K562 (cell line): ENCODE data around the gene ZSCAN2. TPM values are rescaled to one million over a fixed set of nuclear protein-coding genes. Genes with fewer than 3 reads are reported as not detected.

Source experiments
- ATAC-seq: fragments of 200-7000 bp; cut with Tn5 transposase; 3 replicates; pipeline ENCODE4 v1.9.1; 2020; ENCODE audit warnings: moderate library complexity
- Bru-seq: library from RNA; stranded (reverse); fragments of 400-500 nt; gene quantifications from one replicate; lab custom pipeline; 2021; lab: Mats Ljungman, UMichigan
- BruChase-seq, 2 experiments: library from RNA; stranded (reverse); fragments of 400-500 nt; gene quantifications; one replicate each; lab custom pipeline; 2021; lab: Mats Ljungman, UMichigan
- BruUV-seq: library from RNA; stranded (reverse); fragments of 400-500 nt; replicated peaks from 2 replicates; lab custom pipeline; 2021; lab: Mats Ljungman, UMichigan
- CTCF ChIA-PET: fragments of 300-600 bp; formaldehyde crosslinking; extraction: SDS; loops from one replicate; lab custom pipeline; 2021; ENCODE audit warnings: low intra/inter-chr PET ratio; lab: Yijun Ruan, JAX
- POLR2A ChIA-PET: fragments of 300-600, 350-650 bp; sonication (Branson Sonifier 250); formaldehyde crosslinking; extraction: SDS; loops from one replicate; lab custom pipeline; 2021; ENCODE audit warnings: antibody characterized with exemption, inconsistent platforms; lab: Yijun Ruan, JAX
- DNase-seq, 4 experiments: peaks; one replicate each; pipeline versions ENCODE4 v3.0.0 to v3.0.0-alpha.2; 2011 to 2018; ENCODE audit warnings: low spot score in 3 of 4, mixed read lengths in 3 of 4; ENCODE audit errors: extremely low read depth in 1 of 4
- FAIRE-seq: peaks from 2 replicates; lab custom pipeline; 2011; peaks lifted over from hg19 to GRCh38; lab: Jason Lieb, UNC
- H2AFZ ChIP-seq: 2 replicates; pipeline ENCODE4 v1.6.0; 2011; ENCODE audit warnings: low read depth, low read length, control low read depth, inconsistent platforms
- H3K27ac ChIP-seq: fragments of 200-600 bp; 3 replicates; pipeline ENCODE4 v1.8.0; 2011; ENCODE audit warnings: low read depth, mild to moderate bottlenecking, control low read depth, inconsistent platforms, low read length, moderate library complexity, mixed read lengths; ENCODE audit errors: extremely low read depth
- H3K27me3 ChIP-seq, 2 experiments: fragments of 300-600 bp in 1 of 2; 2 replicates in 1 of 2; 3 replicates in 1 of 2; pipeline versions ENCODE4 v1.6.0 to v1.8.0; 2011; ENCODE audit warnings: inconsistent platforms in 2 of 2, low read length in 2 of 2, mild to moderate bottlenecking in 1 of 2, mixed read lengths in 1 of 2, moderate library complexity in 1 of 2; ENCODE audit not compliant: control insufficient read depth in 2 of 2, insufficient read depth in 2 of 2
- H3K36me3 ChIP-seq: fragments of 300-600 bp; 3 replicates; pipeline ENCODE4 v1.8.0; 2011; ENCODE audit warnings: mild to moderate bottlenecking, low read length, inconsistent platforms; ENCODE audit not compliant: control insufficient read depth, insufficient read depth
- H3K4me1 ChIP-seq, 2 experiments: fragments of 200-600 bp in 1 of 2; replicated peaks in 1 of 2; 2 replicates in 1 of 2; 3 replicates in 1 of 2; pipeline versions ENCODE4 v1.5.1 to v1.8.0; 2011; ENCODE audit warnings: inconsistent platforms in 2 of 2, low read length in 2 of 2, mild to moderate bottlenecking in 1 of 2, mixed read lengths in 1 of 2, moderate library complexity in 1 of 2; ENCODE audit not compliant: control insufficient read depth in 2 of 2, insufficient read depth in 2 of 2
- H3K4me2 ChIP-seq: 2 replicates; pipeline ENCODE4 v1.6.1; 2011; ENCODE audit warnings: low read length, control low read depth, inconsistent platforms, mixed read lengths; ENCODE audit not compliant: insufficient read depth
- H3K4me3 ChIP-seq: fragments of 200-600 bp; sonication (generic), shearing (Covaris generic); 2 replicates; pipeline ENCODE4 v1.5.1; 2016; ENCODE audit warnings: control low read depth, inconsistent platforms
- H3K79me2 ChIP-seq: fragments of 200-600 bp; 3 replicates; pipeline ENCODE4 v1.8.0; 2011; ENCODE audit warnings: low read length, inconsistent platforms; ENCODE audit not compliant: control insufficient read depth, insufficient read depth
- H3K9ac ChIP-seq, 2 experiments: 2 replicates each; pipeline versions ENCODE4 v1.6.0 to v1.6.1; 2011; ENCODE audit warnings: low read depth in 2 of 2, low read length in 2 of 2, control low read depth in 1 of 2, inconsistent platforms in 1 of 2, mild to moderate bottlenecking in 1 of 2, mixed read lengths in 1 of 2; ENCODE audit not compliant: insufficient read depth in 1 of 2
- H3K9me1 ChIP-seq: one replicate; pipeline ENCODE4 v1.6.0; 2011; ENCODE audit warnings: inconsistent platforms, mild to moderate bottlenecking, low read length, moderate library complexity; ENCODE audit not compliant: control insufficient read depth, insufficient read depth
- H3K9me3 ChIP-seq: replicated peaks from 2 replicates; pipeline ENCODE4 v1.5.1; 2011; ENCODE audit warnings: low read depth, low read length, inconsistent platforms; ENCODE audit not compliant: control insufficient read depth, insufficient read depth
- H4K20me1 ChIP-seq: replicated peaks from 2 replicates; pipeline ENCODE4 v1.6.1; 2011; ENCODE audit warnings: low read length, inconsistent platforms, mixed read lengths; ENCODE audit not compliant: control insufficient read depth, insufficient read depth
- KDM1A ChIP-seq, 2 experiments: fragments of 450-650 bp; IDR thresholded peaks; 2 replicates each; pipeline ENCODE4 v1.6.1; 2016; ENCODE audit warnings: mild to moderate bottlenecking in 2 of 2
- LARP7 ChIP-seq: fragments of 450-650 bp; IDR thresholded peaks from 2 replicates; pipeline ENCODE4 v1.6.1; 2016
- PHTF2 ChIP-seq: fragments of 250-450 bp; sonication (Bioruptor Pico); IDR thresholded peaks from 2 replicates; pipeline ENCODE4 v1.5.0; 2021; ENCODE audit warnings: mild to moderate bottlenecking
- SRSF7 ChIP-seq: fragments of 200-400 bp; formaldehyde crosslinking; optimal IDR thresholded peaks from 2 replicates; pipeline ENCODE3; 2017; ENCODE audit warnings: mild to moderate bottlenecking, low read depth, low read length
- ZNF561 ChIP-seq: fragments of 450-650 bp; formaldehyde crosslinking; conservative IDR thresholded peaks from 2 replicates; pipeline ENCODE4 v1.4.0; 2020; ENCODE audit warnings: mild to moderate bottlenecking, moderate library complexity
- ZNF589 ChIP-seq: fragments of 200-800 bp; sonication (Bioruptor generic); IDR thresholded peaks from 2 replicates; pipeline ENCODE4 v1.6.1; 2016; ENCODE audit warnings: low read depth, missing genetic modification characterization, missing compliant biosample characterization
- ZSCAN32 ChIP-seq: fragments of 450-650 bp; formaldehyde crosslinking; IDR thresholded peaks from 2 replicates; pipeline ENCODE4 v1.4.0; 2020; ENCODE audit warnings: mild to moderate bottlenecking, moderate library complexity
- WGBS: fragments of 100-300 bp; shearing (Covaris generic); methylation state at CpG from one replicate; pipeline ENCODE4 v1.1.6; 2016; ENCODE audit warnings: low coverage, mixed read lengths; ENCODE audit not compliant: insufficient coverage; ENCODE audit errors: missing lambda C conversion rate; 5-methylcytosine and 5-hydroxymethylcytosine counted together
- in situ Hi-C: fragments of 300-500 bp; cut with MboI; formaldehyde crosslinking; loops from 4 replicates; pipeline ENCODE4 v1.15.0; 2018; ENCODE audit warnings: inconsistent platforms, mixed read lengths
- intact Hi-C: fragments of 100-400 bp; cut with micrococcal nuclease; formaldehyde crosslinking; loops from 2 replicates; pipeline ENCODE4 v1.14.2; 2022
- long read RNA-seq, 3 experiments: library from polyadenylated mRNA in 2 of 3; library from RNA in 1 of 3; unstranded in 2 of 3; stranded (forward) in 1 of 3; transcript quantifications; one replicate each; pipeline ENCODE4 v2.0.0, GENCODE V29; 2019 to 2022
- polyA minus RNA-seq, 3 experiments: library from RNA; depleted of rRNA, polyadenylated mRNA; stranded (reverse); fragments of >200 nt; gene quantifications; 2 replicates each; pipeline ENCODE4 v1.2.3, GENCODE V29; 2011
- polyA plus RNA-seq, 8 experiments: library from polyadenylated mRNA; depleted of rRNA in 4 of 8; stranded (reverse) in 5 of 8; unstranded in 3 of 8; fragments of >200 nt; fragmentation: Nextera tagmentation in 2 of 8; fragmentation: Illumina TruSeq in 1 of 8; extraction: Ambion mirVana in 2 of 8; extraction: Trizol in 1 of 8; gene quantifications; 2 replicates each; pipeline versions ENCODE4 v1.2.1 to v1.2.3, GENCODE V29; 2011 to 2014; ENCODE audit warnings: inconsistent platforms in 1 of 8, missing spikeins in 1 of 8
- total RNA-seq, 7 experiments: library from RNA; depleted of rRNA in 6 of 7; stranded (reverse); fragments of >200 nt in 6 of 7; fragmentation: Illumina TruSeq in 2 of 7; extraction: Trizol in 2 of 7; gene quantifications; 2 replicates each; pipeline versions ENCODE4 v1.2.1 to v1.2.3, GENCODE V29; 2011 to 2021; ENCODE audit warnings: low replicate concordance in 1 of 7
- TF ChIP-seq, protein P1 (sequence below): fragments of 450-650 bp; IDR thresholded peaks from 2 replicates; pipeline ENCODE4 v1.6.1; 2017; ENCODE audit warnings: antibody characterized with exemption, mild to moderate bottlenecking
- TF ChIP-seq, protein P2 (sequence below): sonication (generic); formaldehyde crosslinking; IDR thresholded peaks from 2 replicates; pipeline ENCODE4 v1.8.0; 2022; ENCODE audit warnings: mild to moderate bottlenecking, low read depth, missing genetic modification reagents

ZSCAN2 gene
- total RNA-seq (2011; cell fraction: chromatin; rRNA removed; ENCODE audit: low replicate concordance) = 17.1 and 23.1 TPM in 2 replicates
- total RNA-seq (2011; cell fraction: nucleolus; rRNA removed) = 12.0 and 13.5 TPM in 2 replicates
- total RNA-seq (2011; cell fraction: nucleoplasm; rRNA removed) = 15.4 and 18.0 TPM in 2 replicates
- total RNA-seq (2014; rRNA removed) (8.7 and 9.2 TPM in 2 replicates), total RNA-seq (2014; rRNA removed; fragmentation: Illumina TruSeq; extraction: Trizol) (5.0 and 6.1 TPM in 2 replicates), total RNA-seq (2015; rRNA removed; fragmentation: Illumina TruSeq; extraction: Trizol) (6.6 and 8.3 TPM in 2 replicates), total RNA-seq (2021) (6.8 and 7.4 TPM in 2 replicates), polyA plus RNA-seq (2011; rRNA removed) (8.9 TPM in 2 replicates), polyA plus RNA-seq (2014; fragmentation: Illumina TruSeq; extraction: Trizol) (6.4 and 6.9 TPM in 2 replicates), polyA plus RNA-seq (2014; fragmentation: Nextera tagmentation; extraction: Ambion mirVana) (1 to 10 TPM; 1.7 to 2.3 TPM), polyA plus RNA-seq (2014; rRNA removed) (11.3 and 14.2 TPM in 2 replicates), polyA minus RNA-seq (2011; rRNA and poly(A)+ RNA removed) (10.5 and 13.8 TPM in 2 replicates), Bru-seq, nascent RNA (percentile 62 among the genes with signal in this experiment), BruChase-seq, experiment 1, labeled RNA remaining after a 2-hour chase (percentile 58 among the genes with signal in this experiment), BruChase-seq, experiment 2, labeled RNA remaining after a 6-hour chase (percentile 57 among the genes with signal in this experiment)
- 6.4 and 8.8 TPM in 2 replicates for polyA plus RNA-seq (2011; cell fraction: cytosol; rRNA removed)
- polyA plus RNA-seq (2011; cell fraction: nucleus; rRNA removed) = 8.4 and 9.1 TPM in 2 replicates
- 6.4 and 6.8 TPM in 2 replicates for polyA plus RNA-seq (2012)
- 2.4 and 4.2 TPM in 2 replicates for polyA minus RNA-seq (2011; cell fraction: cytosol; rRNA and poly(A)+ RNA removed)
- 5.3 and 8.0 TPM in 2 replicates for polyA minus RNA-seq (2011; cell fraction: nucleus; rRNA and poly(A)+ RNA removed)
- long read RNA-seq, experiment 1, partial matches to known transcripts = 0 of 8 reads
- long read RNA-seq, experiment 1, other reads (novel, unspliced or antisense) = 5 of 8 reads
- long read RNA-seq, experiment 2, partial matches to known transcripts = 0 of 3 reads
- long read RNA-seq, experiment 2, other reads (novel, unspliced or antisense) = 0 of 3 reads
- long read RNA-seq, experiment 3, partial matches to known transcripts = 0 of 4 reads
- long read RNA-seq, experiment 3, other reads (novel, unspliced or antisense) = 1 of 4 reads

DNA sequence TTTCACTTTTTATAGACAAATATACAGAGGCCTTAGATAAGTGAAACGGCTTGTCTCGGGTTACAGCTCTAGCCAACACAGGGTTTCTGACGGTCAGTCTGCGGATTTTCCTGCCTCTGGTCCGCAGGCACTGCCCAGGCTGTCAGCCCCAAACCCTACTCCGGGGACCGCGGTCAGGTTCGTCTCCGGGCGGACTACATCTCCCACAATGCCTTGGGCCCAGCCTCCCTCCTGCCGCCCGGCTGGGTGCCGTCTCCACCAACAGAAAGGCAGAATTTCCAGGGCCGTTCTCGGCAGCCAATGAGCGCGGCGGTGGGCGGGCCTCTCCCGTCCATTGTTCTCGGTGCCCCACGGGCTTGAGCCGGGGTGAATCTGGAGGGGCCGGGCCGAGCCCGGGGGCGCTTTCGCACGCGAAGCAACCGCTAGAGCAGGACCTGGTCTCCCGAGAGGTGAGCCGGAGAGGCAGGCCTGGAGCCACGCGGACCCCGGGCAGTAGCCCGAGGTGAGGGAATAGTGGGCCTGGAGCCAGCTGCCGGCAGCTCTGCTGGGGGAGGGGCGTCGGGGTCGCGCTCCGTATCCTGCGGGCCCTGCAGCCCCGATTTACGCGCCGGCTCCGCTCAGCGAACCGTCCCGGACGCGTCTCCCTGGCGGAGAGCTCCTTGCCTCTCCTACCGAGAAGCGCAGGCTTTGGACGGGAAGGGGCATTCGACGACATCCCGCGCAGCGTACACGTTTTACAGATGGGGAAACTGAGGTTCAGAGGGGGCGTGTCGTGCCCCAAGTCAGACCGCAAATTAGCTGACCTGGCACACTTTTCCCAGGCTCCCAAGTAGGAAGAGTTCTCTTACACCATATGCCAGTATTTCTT lies at the start of gene ZSCAN2:
Gene ZSCAN2, plus strand, starts transcription at position 323 of the 868 bp plus-strand sequence. CDS start 2,919 bp downstream, outside the sequence.
- H3K27ac ChIP-seq = peak within 1 kb of the TSS; percentile 14; the same call in 2 of the 3 replicates
- no peaks in the 10 kb centered on the region for H4K20me1 ChIP-seq
- intact Hi-C loops (loop anchor here (2.0 kb wide), 1 partner anchor 30 kb away; no protein-coding TSS in a partner anchor), in situ Hi-C loops (no loop called here)
- no peaks in the 10 kb centered on the region for H3K9me3 ChIP-seq
- TSS peak; percentile 64 for BruUV-seq
- peak; percentile 96 for DNase-seq
- FAIRE-seq = peak; percentile 95
- ChIA-PET CTCF (no interaction called here), POLR2A (interaction anchor here (0.6 to 1.6 kb wide), 9 partner anchors 9 to 353 kb away, joined by 3 to 4 read pairs (median 3); partner anchors contain the start of gene SEC11A)
- peaks cover 15% of the 10 kb centered on the region; the same call in 1 of the 3 replicates for H3K36me3 ChIP-seq
- peaks cover 4% of the 10 kb centered on the region; the same call in 1 of the 3 replicates for H3K79me2 ChIP-seq
- WGBS = 1% methylated on average over 57 of the region's 68 CpGs
- H3K4me1 ChIP-seq = peaks cover 10 to 21% of the 10 kb centered on the region in 2 experiments
- ATAC-seq = peak; percentile 99
- peak within 1 kb of the TSS; percentile 60 to 93 for H3K9ac ChIP-seq
- H3K4me2 ChIP-seq = peak within 1 kb of the TSS; percentile 89
- peak within 1 kb of the TSS; percentile 99 for H2AFZ ChIP-seq
- H3K4me3 ChIP-seq = peak within 1 kb of the TSS; percentile 60
- no peaks in the 10 kb centered on the region for H3K9me1 ChIP-seq
- no peaks in the 10 kb centered on the region for H3K27me3 ChIP-seq
- TF ChIP-seq SRSF7 = no peak
- no peak for TF ChIP-seq ZSCAN32
- TF ChIP-seq, protein P1, sequence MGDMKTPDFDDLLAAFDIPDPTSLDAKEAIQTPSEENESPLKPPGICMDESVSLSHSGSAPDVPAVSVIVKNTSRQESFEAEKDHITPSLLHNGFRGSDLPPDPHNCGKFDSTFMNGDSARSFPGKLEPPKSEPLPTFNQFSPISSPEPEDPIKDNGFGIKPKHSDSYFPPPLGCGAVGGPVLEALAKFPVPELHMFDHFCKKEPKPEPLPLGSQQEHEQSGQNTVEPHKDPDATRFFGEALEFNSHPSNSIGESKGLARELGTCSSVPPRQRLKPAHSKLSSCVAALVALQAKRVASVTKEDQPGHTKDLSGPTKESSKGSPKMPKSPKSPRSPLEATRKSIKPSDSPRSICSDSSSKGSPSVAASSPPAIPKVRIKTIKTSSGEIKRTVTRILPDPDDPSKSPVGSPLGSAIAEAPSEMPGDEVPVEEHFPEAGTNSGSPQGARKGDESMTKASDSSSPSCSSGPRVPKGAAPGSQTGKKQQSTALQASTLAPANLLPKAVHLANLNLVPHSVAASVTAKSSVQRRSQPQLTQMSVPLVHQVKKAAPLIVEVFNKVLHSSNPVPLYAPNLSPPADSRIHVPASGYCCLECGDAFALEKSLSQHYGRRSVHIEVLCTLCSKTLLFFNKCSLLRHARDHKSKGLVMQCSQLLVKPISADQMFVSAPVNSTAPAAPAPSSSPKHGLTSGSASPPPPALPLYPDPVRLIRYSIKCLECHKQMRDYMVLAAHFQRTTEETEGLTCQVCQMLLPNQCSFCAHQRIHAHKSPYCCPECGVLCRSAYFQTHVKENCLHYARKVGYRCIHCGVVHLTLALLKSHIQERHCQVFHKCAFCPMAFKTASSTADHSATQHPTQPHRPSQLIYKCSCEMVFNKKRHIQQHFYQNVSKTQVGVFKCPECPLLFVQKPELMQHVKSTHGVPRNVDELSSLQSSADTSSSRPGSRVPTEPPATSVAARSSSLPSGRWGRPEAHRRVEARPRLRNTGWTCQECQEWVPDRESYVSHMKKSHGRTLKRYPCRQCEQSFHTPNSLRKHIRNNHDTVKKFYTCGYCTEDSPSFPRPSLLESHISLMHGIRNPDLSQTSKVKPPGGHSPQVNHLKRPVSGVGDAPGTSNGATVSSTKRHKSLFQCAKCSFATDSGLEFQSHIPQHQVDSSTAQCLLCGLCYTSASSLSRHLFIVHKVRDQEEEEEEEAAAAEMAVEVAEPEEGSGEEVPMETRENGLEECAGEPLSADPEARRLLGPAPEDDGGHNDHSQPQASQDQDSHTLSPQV = no peak
- peak in 1 of 2 experiments; percentile 64; a peak in 3 of 4 replicates for TF ChIP-seq KDM1A (IDR thresholded peaks at IDR 0.05)
- TF ChIP-seq ZNF589 = no peak
- no peak for TF ChIP-seq LARP7
- no peak for TF ChIP-seq PHTF2
- TF ChIP-seq, protein P2, sequence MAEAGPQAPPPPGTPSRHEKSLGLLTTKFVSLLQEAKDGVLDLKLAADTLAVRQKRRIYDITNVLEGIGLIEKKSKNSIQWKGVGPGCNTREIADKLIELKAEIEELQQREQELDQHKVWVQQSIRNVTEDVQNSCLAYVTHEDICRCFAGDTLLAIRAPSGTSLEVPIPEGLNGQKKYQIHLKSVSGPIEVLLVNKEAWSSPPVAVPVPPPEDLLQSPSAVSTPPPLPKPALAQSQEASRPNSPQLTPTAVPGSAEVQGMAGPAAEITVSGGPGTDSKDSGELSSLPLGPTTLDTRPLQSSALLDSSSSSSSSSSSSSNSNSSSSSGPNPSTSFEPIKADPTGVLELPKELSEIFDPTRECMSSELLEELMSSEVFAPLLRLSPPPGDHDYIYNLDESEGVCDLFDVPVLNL (CRISPR knock-in tag) = no peak
- no peak for TF ChIP-seq ZNF561
